GM12878 (cell line): ENCODE data around the gene HPCA. TPM values are rescaled to one million over a fixed set of nuclear protein-coding genes. Genes with fewer than 3 reads are reported as not detected.

Experiments used
- ATAC-seq: fragments of 200-7000 bp; cut with Tn5 transposase; 3 replicates; pipeline ENCODE4 v1.9.1; 2020; ENCODE audit warnings: mild to moderate bottlenecking, moderate library complexity
- BruUV-seq: library from RNA; stranded (reverse); fragments of 400-500 nt; replicated peaks from 2 replicates; lab custom pipeline; 2021; lab: Mats Ljungman, UMichigan
- CTCF ChIA-PET: fragments of 300-600 bp; sonication (Branson Sonifier 250); formaldehyde crosslinking; extraction: SDS; loops from one replicate; lab custom pipeline; 2021; ENCODE audit warnings: inconsistent platforms; lab: Yijun Ruan, JAX
- POLR2A ChIA-PET: fragments of 350-600 bp; formaldehyde crosslinking; extraction: SDS; loops from one replicate; lab custom pipeline; 2021; ENCODE audit warnings: inconsistent platforms; lab: Charles Lee
- RAD21 ChIA-PET: fragments of 300-600 bp; sonication (Branson Sonifier 250); formaldehyde crosslinking; loops from one replicate; lab custom pipeline; 2023; ENCODE audit warnings: antibody characterized with exemption; ENCODE audit not compliant: unreplicated experiment; lab: Charles Lee
- SMC1A ChIA-PET: fragments of 300-600 bp; sonication (Branson Sonifier 250); formaldehyde crosslinking; loops from one replicate; lab custom pipeline; 2023; ENCODE audit not compliant: unreplicated experiment, uncharacterized antibody; lab: Charles Lee
- DNase-seq: peaks from one replicate; pipeline ENCODE4 v3.0.0-alpha.2; 2011; ENCODE audit warnings: low read depth, low spot score
- FAIRE-seq: peaks from 3 replicates; lab custom pipeline; 2011; peaks lifted over from hg19 to GRCh38; lab: Jason Lieb, UNC
- H2AFZ ChIP-seq: 2 replicates; pipeline ENCODE4 v1.6.0; 2011; ENCODE audit warnings: low read depth, low read length, control low read depth; ENCODE audit not compliant: control insufficient read depth
- H3K27ac ChIP-seq: 2 replicates; pipeline ENCODE4 v1.5.1; 2011; ENCODE audit warnings: control low read depth; ENCODE audit not compliant: control insufficient read depth, insufficient read depth
- H3K27me3 ChIP-seq, 2 experiments: replicated peaks in 1 of 2; 2 replicates each; pipeline versions ENCODE4 v1.6.0 to v1.6.1; 2011; ENCODE audit warnings: low read length in 1 of 2; ENCODE audit not compliant: control insufficient read depth in 2 of 2, insufficient read depth in 2 of 2
- H3K36me3 ChIP-seq, 2 experiments: 2 replicates each; pipeline ENCODE4 v1.5.1; 2011; ENCODE audit warnings: low read length in 1 of 2; ENCODE audit not compliant: control insufficient read depth in 2 of 2, insufficient read depth in 2 of 2
- H3K4me1 ChIP-seq: 2 replicates; pipeline ENCODE4 v1.6.1; 2011; ENCODE audit warnings: mild to moderate bottlenecking, low read length, moderate library complexity, mixed read lengths; ENCODE audit not compliant: control insufficient read depth, insufficient read depth
- H3K4me2 ChIP-seq: 2 replicates; pipeline ENCODE4 v1.6.0; 2011; ENCODE audit warnings: control low read depth; ENCODE audit not compliant: control insufficient read depth, insufficient read depth
- H3K4me3 ChIP-seq: fragments of 200-600 bp; sonication (generic); 2 replicates; pipeline ENCODE4 v1.5.1; 2016
- H3K79me2 ChIP-seq: 2 replicates; pipeline ENCODE4 v1.6.0; 2011; ENCODE audit warnings: low read length; ENCODE audit not compliant: control insufficient read depth, insufficient read depth
- H3K9ac ChIP-seq: 2 replicates; pipeline ENCODE4 v1.8.0; 2011; ENCODE audit warnings: low read length, control low read depth, mixed read lengths; ENCODE audit not compliant: control insufficient read depth, insufficient read depth
- H3K9me3 ChIP-seq: replicated peaks from 3 replicates; pipeline ENCODE4 v1.5.1; 2011; ENCODE audit warnings: mild to moderate bottlenecking, low read length; ENCODE audit not compliant: control insufficient read depth, insufficient read depth
- H4K20me1 ChIP-seq: 2 replicates; pipeline ENCODE4 v1.6.0; 2011; ENCODE audit not compliant: control insufficient read depth, insufficient read depth
- CEBPZ ChIP-seq: fragments of 150-350 bp; IDR thresholded peaks from 2 replicates; pipeline ENCODE4 v1.6.1; 2016; ENCODE audit warnings: low read depth, low read length
- NFYA ChIP-seq: IDR thresholded peaks from 2 replicates; pipeline ENCODE4 v1.6.1; 2011; ENCODE audit warnings: low read depth, mild to moderate bottlenecking, low read length, improper control_type of control experiment, borderline replicate concordance
- NR2C2 ChIP-seq: IDR thresholded peaks from 2 replicates; pipeline ENCODE4 v1.6.1; 2011; ENCODE audit warnings: borderline replicate concordance, low read depth; ENCODE audit not compliant: control insufficient read depth, insufficient read length
- SREBF2 ChIP-seq: IDR thresholded peaks from 2 replicates; pipeline ENCODE4 v1.6.1; 2012; ENCODE audit warnings: mild to moderate bottlenecking, low read length
- WGBS: methylation state at CpG from one replicate; pipeline ENCODE4 v1.1.6; 2016; ENCODE audit warnings: low lambda C conversion rate; ENCODE audit not compliant: insufficient replicate concordance, insufficient coverage; ENCODE audit errors: missing lambda C conversion rate; 5-methylcytosine and 5-hydroxymethylcytosine counted together
- in situ Hi-C: fragments of 300-500 bp; cut with MboI; formaldehyde crosslinking; loops from 9 replicates; pipeline ENCODE4 v1.14.3; 2018; ENCODE audit warnings: mixed read lengths
- intact Hi-C: fragments of 100-400 bp; cut with micrococcal nuclease; formaldehyde crosslinking; loops from one replicate; pipeline ENCODE4 v1.14.2; 2022; ENCODE audit not compliant: unreplicated experiment
- polyA plus RNA-seq, 11 experiments: library from polyadenylated mRNA; depleted of rRNA in 4 of 11; unstranded in 6 of 11; stranded (reverse) in 5 of 11; fragments of >200 nt; fragmentation: Nextera tagmentation in 4 of 11; fragmentation: Illumina TruSeq in 1 of 11; extraction: Ambion mirVana in 4 of 11; extraction: Trizol in 1 of 11; gene quantifications; 1 replicate in 1 of 11; 2 replicates in 10 of 11; pipeline versions ENCODE4 v1.2.1 to v1.2.3, GENCODE V29; 2011 to 2016; ENCODE audit warnings: inconsistent platforms in 2 of 11, missing spikeins in 2 of 11, low read depth in 1 of 11
- total RNA-seq, 4 experiments: library from RNA; depleted of rRNA in 3 of 4; stranded (reverse); fragments of >200 nt in 3 of 4; fragmentation: Illumina TruSeq in 1 of 4; extraction: Trizol in 1 of 4; gene quantifications; 2 replicates each; pipeline versions ENCODE4 v1.2.1 to v1.2.3, GENCODE V29; 2013 to 2021

The HPCA gene
- total and polyA plus RNA-seq, 10 of the 15 experiments (the other 5 are each of a cell fraction or from before 2014, with no cell fraction given) = 0.11 TPM; not detected in 9

- Histone ChIP-seq H3K9me3 (no peaks in the 10 kb centered on the region; the same call in 2 of the 3 replicates), H3K36me3 (no peaks in the 10 kb centered on the region), H3K27ac (no peak overlapping the region), H3K4me2 (no peak overlapping the region), H2AFZ (no peak overlapping the region), H3K9ac (no peak overlapping the region), H4K20me1 (no peaks in the 10 kb centered on the region), H3K27me3 (peaks cover 14 to 18% of the 10 kb centered on the region in 2 experiments), H3K4me1 (no peaks in the 10 kb centered on the region), H3K4me3 (no peak overlapping the region), H3K79me2 (no peaks in the 10 kb centered on the region)
- WGBS = 32% methylated on average over 3 of the region's 3 CpGs
- intact Hi-C loops = no loop called here
- CTCF ChIA-PET = interaction anchor here (6.5 kb wide), 1 partner anchor 14 kb away, joined by 36 read pairs; no protein-coding TSS in a partner anchor
- FAIRE-seq = no peak
- no peak for DNase-seq
- SMC1A ChIA-PET = interaction anchor here (0.7 to 1.5 kb wide), 3 partner anchors 9 to 168 kb away, joined by 3 read pairs; no protein-coding TSS in a partner anchor
- RAD21 ChIA-PET = no interaction called here
- POLR2A ChIA-PET = no interaction called here
- TF ChIP-seq NR2C2 = no peak
- TF ChIP-seq NFYA = no peak
- no peak for TF ChIP-seq CEBPZ
- no peak for TF ChIP-seq SREBF2
- no peak for ATAC-seq
- in situ Hi-C loops = no loop called here
- BruUV-seq = no TSS peak
These were observed 3.5 kb downstream of the HPCA start for GRCh38 chr1:32889731-32890278.
